SK-MEL-5 (cell line): ENCODE measurements around the gene GOLGA6A. TPM values are rescaled to one million over a fixed set of nuclear protein-coding genes. Genes with fewer than 3 reads are reported as not detected.

Source experiments
- DNase-seq: peaks from one replicate; pipeline ENCODE4 v3.0.0-alpha.2; 2016; ENCODE audit warnings: low read depth, low spot score
- in situ Hi-C: cut with HindIII; loops from 2 replicates; pipeline ENCODE4 v1.10.0; 2016; ENCODE audit warnings: low sequenced_read_pairs, high pct_unique_total_duplicates, low pct_unique_long_range_greater_than_20kb
- small RNA-seq, 2 experiments: library from RNA; depleted of rRNA; stranded (forward); fragments of <200 nt; gene quantifications; one replicate each; pipeline ENCODE3, GENCODE V24; 2014
- total RNA-seq: library from RNA; depleted of rRNA; stranded (reverse); fragments of >200 nt; shearing (Covaris generic); gene quantifications from 2 replicates; pipeline ENCODE4 v1.2.3, GENCODE V29; 2014; rRNA removed

GOLGA6A gene
- total RNA-seq, 1 experiment from 2014 or later = not detected

DNA sequence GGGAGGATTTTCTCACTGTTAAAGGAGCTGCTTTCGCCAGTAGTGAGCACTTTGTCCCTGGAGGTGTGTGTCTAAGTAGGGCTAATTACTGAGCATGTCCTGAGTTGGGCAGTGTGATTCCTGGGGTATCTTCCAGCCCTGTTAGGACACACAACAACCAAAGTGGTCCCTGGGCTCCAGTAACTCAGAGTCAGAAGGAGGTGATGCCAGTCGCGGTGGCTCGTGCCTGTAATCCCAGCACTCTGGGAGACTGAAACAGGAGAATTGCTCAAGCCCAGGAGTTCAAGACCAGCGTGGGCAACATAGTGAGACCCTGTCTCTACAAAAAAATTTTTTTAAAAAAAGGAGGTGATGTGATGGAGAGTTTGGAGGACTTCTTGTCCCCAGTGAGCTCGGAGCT is 50.3 kb downstream of the GOLGA6A start:
- no peak for DNase-seq
- in situ Hi-C loops = no loop called here

DNA sequence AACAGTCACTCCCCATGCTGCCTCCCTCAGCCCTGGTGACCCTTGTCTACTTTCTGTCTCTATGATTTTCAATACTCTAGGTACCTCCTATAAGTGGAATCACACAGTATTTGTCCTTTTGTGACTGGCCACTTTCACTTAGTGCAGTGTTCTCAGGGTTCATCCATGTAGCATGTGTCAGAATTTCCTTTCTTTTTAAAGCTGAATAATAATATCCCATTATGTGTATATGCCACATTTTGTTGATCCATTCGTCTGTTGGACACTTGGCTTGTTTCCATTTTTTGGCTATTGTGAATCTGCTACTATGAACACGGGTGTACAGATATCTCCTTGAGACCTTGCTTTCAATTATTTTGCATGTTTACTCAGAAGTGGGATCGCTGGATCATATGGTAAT is 53.7 kb downstream of the GOLGA6A start:
- in situ Hi-C loops = no loop called here
- no peak for DNase-seq

DNA sequence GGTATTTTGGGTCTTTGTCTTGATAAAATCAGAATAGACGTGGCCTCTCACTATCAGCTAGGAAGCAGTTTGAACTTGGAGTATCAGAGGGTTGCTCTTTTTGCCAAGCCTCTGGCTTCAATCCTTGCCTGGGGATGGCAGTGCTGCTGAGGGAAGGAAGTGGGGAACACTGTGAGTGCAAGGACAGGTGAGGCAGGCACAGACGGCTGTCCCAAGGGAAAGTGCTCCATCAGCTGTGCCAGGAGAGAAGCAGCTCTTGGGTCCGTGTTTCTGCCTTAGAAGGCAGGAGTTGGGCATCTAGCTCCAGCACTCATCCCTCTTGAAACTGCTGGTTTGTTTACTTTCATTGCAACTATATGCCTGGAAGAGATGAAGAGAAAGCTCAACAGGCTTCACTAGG is 54.7 kb downstream of the GOLGA6A start:
- no peak for DNase-seq
- in situ Hi-C loops = no loop called here

DNA sequence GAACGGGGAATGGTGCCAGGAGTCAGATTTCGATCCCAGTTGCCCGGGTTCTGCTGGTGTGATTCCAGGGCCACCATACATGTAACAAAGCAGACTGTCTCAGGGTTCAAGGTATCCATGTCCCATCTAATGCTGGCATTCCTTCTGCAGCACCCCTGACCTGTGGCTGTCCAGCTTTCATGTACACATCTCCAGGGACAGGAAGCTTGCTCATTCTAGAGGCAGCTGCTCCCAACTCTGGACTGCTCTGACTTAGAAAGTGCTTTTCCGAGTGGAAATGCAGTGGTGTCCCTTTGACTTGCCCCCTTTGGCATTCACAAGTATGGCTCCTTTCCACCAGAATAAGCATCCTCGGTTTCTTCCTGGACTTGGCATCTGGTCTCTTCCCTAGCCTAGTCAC is 56.9 kb downstream of the GOLGA6A start:
- DNase-seq = no peak
- in situ Hi-C loops = no loop called here

DNA sequence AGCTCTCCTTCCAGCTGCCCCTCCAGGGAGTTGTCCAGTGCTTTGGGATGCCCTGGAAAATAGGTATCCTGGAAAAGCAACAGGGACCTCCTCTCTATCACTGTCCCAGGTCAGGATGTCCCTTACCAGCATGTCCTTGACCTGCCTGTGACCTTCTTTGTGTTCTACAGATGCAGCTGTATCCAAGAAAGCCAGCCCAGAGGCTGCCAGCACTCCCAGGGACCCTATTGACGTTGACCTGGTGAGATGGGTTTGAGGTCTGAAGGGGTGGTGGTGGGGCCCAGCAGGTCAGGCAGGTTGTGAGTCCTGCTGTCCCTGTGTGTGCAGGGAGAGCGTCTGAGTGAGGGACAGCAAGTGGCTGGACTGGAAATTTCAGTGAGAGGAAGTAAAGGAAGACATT is 57.7 kb downstream of the GOLGA6A start:
- in situ Hi-C loops = no loop called here
- DNase-seq = no peak

DNA sequence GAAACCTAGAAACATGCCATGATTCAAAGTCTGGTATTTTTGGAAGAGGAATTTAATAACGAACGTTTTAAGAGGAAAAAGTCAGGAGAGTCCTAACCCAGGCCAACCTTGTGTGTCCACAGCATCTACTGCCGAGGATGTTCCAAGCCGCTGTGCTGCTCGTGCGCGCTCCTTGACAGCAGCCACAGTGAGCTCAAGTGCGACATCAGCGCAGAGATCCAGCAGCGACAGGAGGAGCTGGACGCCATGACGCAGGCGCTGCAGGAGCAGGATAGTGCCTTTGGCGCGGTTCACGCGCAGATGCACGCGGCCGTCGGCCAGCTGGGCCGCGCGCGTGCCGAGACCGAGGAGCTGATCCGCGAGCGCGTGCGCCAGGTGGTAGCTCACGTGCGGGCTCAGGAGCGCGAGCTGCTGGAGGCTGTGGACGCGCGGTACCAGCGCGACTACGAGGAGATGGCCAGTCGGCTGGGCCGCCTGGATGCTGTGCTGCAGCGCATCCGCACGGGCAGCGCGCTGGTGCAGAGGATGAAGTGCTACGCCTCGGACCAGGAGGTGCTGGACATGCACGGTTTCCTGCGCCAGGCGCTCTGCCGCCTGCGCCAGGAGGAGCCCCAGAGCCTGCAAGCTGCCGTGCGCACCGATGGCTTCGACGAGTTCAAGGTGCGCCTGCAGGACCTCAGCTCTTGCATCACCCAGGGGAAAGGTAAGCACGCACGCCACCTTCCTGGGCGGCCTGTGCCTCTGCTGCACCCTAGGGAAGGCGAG is 59.5 kb downstream of the GOLGA6A start:
- in situ Hi-C loops = no loop called here
- no peak for DNase-seq

Small RNA genes within 50 kb of the gene (small RNA-seq; reads per million reads assigned to genes)
- gene RN7SL429P = 0 reads per million in 2 experiments

Other genes with a start within 250 kb of the GOLGA6A start
- gene TBC1D21, start 209.0 kb downstream of the GOLGA6A start, total RNA-seq = not detected in 2 replicates
- gene LOXL1, start 156.1 kb downstream of the GOLGA6A start, total RNA-seq = 0.32 TPM in 1 of 2 replicates, not detected in the other
- gene STOML1, start 90.3 kb downstream of the GOLGA6A start, total RNA-seq = 7.8 and 8.0 TPM in 2 replicates
- gene PML, start 87.8 kb downstream of the GOLGA6A start, total RNA-seq = 8.7 and 9.3 TPM in 2 replicates
- not detected in 2 replicates for gene ISLR2, start 48.0 kb upstream of the GOLGA6A start, total RNA-seq
- gene ISLR, start 91.2 kb upstream of the GOLGA6A start, total RNA-seq = not detected in 2 replicates
- not detected in 2 replicates for gene STRA6, start 120.2 kb upstream of the GOLGA6A start, total RNA-seq
- gene CCDC33, start 153.8 kb upstream of the GOLGA6A start, total RNA-seq = not detected in 2 replicates